Keratinocyte (primary cell): ENCODE measurements around the gene SECTM1. TPM values are rescaled to one million over a fixed set of nuclear protein-coding genes. Genes with fewer than 3 reads are reported as not detected.

ENCODE experiments used
- DNase-seq: peaks from one replicate; pipeline ENCODE4 v3.0.0-alpha.2; 2011; ENCODE audit warnings: low read depth, missing footprints, low spot score
- FAIRE-seq: peaks from 2 replicates; lab custom pipeline; 2011; peaks lifted over from hg19 to GRCh38; lab: Jason Lieb, UNC
- H2AFZ ChIP-seq: 2 replicates; pipeline ENCODE4 v1.6.0; 2012; ENCODE audit warnings: low read length, control low read depth, inconsistent platforms; ENCODE audit not compliant: control insufficient read depth
- H3K27ac ChIP-seq: 2 replicates; pipeline ENCODE4 v1.5.1; 2011; ENCODE audit warnings: low read length; ENCODE audit not compliant: control insufficient read depth, insufficient read depth
- H3K27me3 ChIP-seq: 3 replicates; pipeline ENCODE4 v1.6.0; 2011; ENCODE audit warnings: low read length; ENCODE audit not compliant: control insufficient read depth, insufficient read depth; ENCODE audit errors: extremely low read depth
- H3K36me3 ChIP-seq, 2 experiments: 2 replicates in 1 of 2; 3 replicates in 1 of 2; pipeline ENCODE4 v1.5.1; 2011; ENCODE audit warnings: low read length in 2 of 2, mild to moderate bottlenecking in 1 of 2; ENCODE audit not compliant: control insufficient read depth in 2 of 2, insufficient read depth in 2 of 2; ENCODE audit errors: extremely low read depth in 1 of 2
- H3K4me1 ChIP-seq: 3 replicates; pipeline ENCODE4 v1.5.1; 2011; ENCODE audit warnings: low read length; ENCODE audit not compliant: control insufficient read depth, insufficient read depth; ENCODE audit errors: extremely low read depth
- H3K4me2 ChIP-seq: 3 replicates; pipeline ENCODE4 v1.6.0; 2011; ENCODE audit warnings: low read depth, low read length; ENCODE audit not compliant: control insufficient read depth, insufficient read depth; ENCODE audit errors: extremely low read depth
- H3K4me3 ChIP-seq, 3 experiments: fragments of 200-600 bp in 1 of 3; sonication (generic) in 1 of 3; 2 replicates in 2 of 3; 3 replicates in 1 of 3; pipeline ENCODE4 v1.5.1; 2011 to 2016; ENCODE audit warnings: low read length in 3 of 3, mild to moderate bottlenecking in 3 of 3, control low read depth in 2 of 3, inconsistent platforms in 1 of 3, low read depth in 1 of 3, mixed read lengths in 1 of 3, mixed run types in 1 of 3, moderate library complexity in 1 of 3; ENCODE audit not compliant: control insufficient read depth in 2 of 3, insufficient read depth in 2 of 3; ENCODE audit errors: extremely low read depth in 1 of 3
- H3K79me2 ChIP-seq: 2 replicates; pipeline ENCODE4 v1.6.0; 2012; ENCODE audit warnings: low read length; ENCODE audit not compliant: control insufficient read depth, insufficient read depth
- H3K9ac ChIP-seq: 3 replicates; pipeline ENCODE4 v1.6.0; 2011; ENCODE audit warnings: low read length; ENCODE audit not compliant: control insufficient read depth, insufficient read depth; ENCODE audit errors: extremely low read depth
- H3K9me1 ChIP-seq: 3 replicates; pipeline ENCODE4 v1.6.0; 2011; ENCODE audit warnings: low read length; ENCODE audit not compliant: control insufficient read depth, insufficient read depth; ENCODE audit errors: extremely low read depth
- H3K9me3 ChIP-seq: 2 replicates; pipeline ENCODE4 v1.5.1; 2012; ENCODE audit warnings: low read depth, low read length; ENCODE audit not compliant: control insufficient read depth
- H4K20me1 ChIP-seq: 3 replicates; pipeline ENCODE4 v1.6.0; 2011; ENCODE audit warnings: low read length; ENCODE audit not compliant: control insufficient read depth, insufficient read depth; ENCODE audit errors: extremely low read depth
- EZH2 ChIP-seq: IDR thresholded peaks from one replicate; pipeline ENCODE4 v1.6.1; 2012; ENCODE audit warnings: inconsistent platforms, mild to moderate bottlenecking, low read length, moderate library complexity
- dilution Hi-C: fragments of 300-500 bp; cut with MboI; formaldehyde crosslinking; loops from one replicate; pipeline ENCODE4 v1.7.0; 2020; ENCODE audit warnings: low sequenced_read_pairs; ENCODE audit not compliant: extremely low pct_ligation_motif_present
- polyA plus RNA-seq, 5 experiments: library from polyadenylated mRNA; depleted of rRNA in 3 of 5; stranded (reverse) in 3 of 5; stranded (forward) in 1 of 5; unstranded in 1 of 5; fragments of >200 nt; gene quantifications; 1 replicate in 1 of 5; 2 replicates in 3 of 5; 3 replicates in 1 of 5; pipeline versions ENCODE4 v1.2.1 to v1.2.3, GENCODE V29; 2011 to 2012; ENCODE audit warnings: missing spikeins in 2 of 5, low read depth in 1 of 5, low replicate concordance in 1 of 5
- TF ChIP-seq, protein P1 (sequence below), 3 experiments: IDR thresholded peaks in 1 of 3; conservative IDR thresholded peaks in 1 of 3; optimal IDR thresholded peaks in 1 of 3; 2 replicates in 2 of 3; 3 replicates in 1 of 3; pipeline versions ENCODE3 to v1.5.1; 2011; ENCODE audit warnings: low read length in 3 of 3, mild to moderate bottlenecking in 3 of 3, moderate library complexity in 2 of 3, control low read depth in 1 of 3, inconsistent platforms in 1 of 3; ENCODE audit not compliant: insufficient read depth in 2 of 3; ENCODE audit errors: extremely low read depth in 1 of 3

The SECTM1 gene
- polyA plus RNA-seq, 1 donor (not counting 4 experiments of a cell fraction or from before 2014, with no cell fraction given): 2.0 TPM

- Histone ChIP-seq H3K4me3 (no peak overlapping the region), H3K4me2 (no peak overlapping the region), H3K4me1 (no peaks in the 10 kb centered on the region), H3K9me3 (peaks cover 15% of the 10 kb centered on the region), H4K20me1 (no peaks in the 10 kb centered on the region), H3K79me2 (no peaks in the 10 kb centered on the region), H3K9ac (no peak overlapping the region), H3K27me3 (peaks cover 61% of the 10 kb centered on the region), H2AFZ (no peak overlapping the region), H3K36me3 (no peaks in the 10 kb centered on the region), H3K9me1 (no peaks in the 10 kb centered on the region), H3K27ac (no peak overlapping the region)
- dilution Hi-C loops: no loop called here
- TF ChIP-seq EZH2: peak; percentile 4
- TF ChIP-seq, protein P1, sequence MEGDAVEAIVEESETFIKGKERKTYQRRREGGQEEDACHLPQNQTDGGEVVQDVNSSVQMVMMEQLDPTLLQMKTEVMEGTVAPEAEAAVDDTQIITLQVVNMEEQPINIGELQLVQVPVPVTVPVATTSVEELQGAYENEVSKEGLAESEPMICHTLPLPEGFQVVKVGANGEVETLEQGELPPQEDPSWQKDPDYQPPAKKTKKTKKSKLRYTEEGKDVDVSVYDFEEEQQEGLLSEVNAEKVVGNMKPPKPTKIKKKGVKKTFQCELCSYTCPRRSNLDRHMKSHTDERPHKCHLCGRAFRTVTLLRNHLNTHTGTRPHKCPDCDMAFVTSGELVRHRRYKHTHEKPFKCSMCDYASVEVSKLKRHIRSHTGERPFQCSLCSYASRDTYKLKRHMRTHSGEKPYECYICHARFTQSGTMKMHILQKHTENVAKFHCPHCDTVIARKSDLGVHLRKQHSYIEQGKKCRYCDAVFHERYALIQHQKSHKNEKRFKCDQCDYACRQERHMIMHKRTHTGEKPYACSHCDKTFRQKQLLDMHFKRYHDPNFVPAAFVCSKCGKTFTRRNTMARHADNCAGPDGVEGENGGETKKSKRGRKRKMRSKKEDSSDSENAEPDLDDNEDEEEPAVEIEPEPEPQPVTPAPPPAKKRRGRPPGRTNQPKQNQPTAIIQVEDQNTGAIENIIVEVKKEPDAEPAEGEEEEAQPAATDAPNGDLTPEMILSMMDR (optimal IDR thresholded peaks at IDR 0.05 in 1 of 3, IDR thresholded peaks at IDR 0.05 in 1 of 3, conservative IDR thresholded peaks at IDR 0.05 in 1 of 3; ENCODE audit: extremely low read depth in 1 of 3, insufficient read depth in 2 of 3, low read length in 3 of 3): no peak
- no peak for DNase-seq
- no peak for FAIRE-seq
These were observed 18.6 kb downstream of the SECTM1 start for GRCh38 chr17:82314727-82315605.

DNA sequence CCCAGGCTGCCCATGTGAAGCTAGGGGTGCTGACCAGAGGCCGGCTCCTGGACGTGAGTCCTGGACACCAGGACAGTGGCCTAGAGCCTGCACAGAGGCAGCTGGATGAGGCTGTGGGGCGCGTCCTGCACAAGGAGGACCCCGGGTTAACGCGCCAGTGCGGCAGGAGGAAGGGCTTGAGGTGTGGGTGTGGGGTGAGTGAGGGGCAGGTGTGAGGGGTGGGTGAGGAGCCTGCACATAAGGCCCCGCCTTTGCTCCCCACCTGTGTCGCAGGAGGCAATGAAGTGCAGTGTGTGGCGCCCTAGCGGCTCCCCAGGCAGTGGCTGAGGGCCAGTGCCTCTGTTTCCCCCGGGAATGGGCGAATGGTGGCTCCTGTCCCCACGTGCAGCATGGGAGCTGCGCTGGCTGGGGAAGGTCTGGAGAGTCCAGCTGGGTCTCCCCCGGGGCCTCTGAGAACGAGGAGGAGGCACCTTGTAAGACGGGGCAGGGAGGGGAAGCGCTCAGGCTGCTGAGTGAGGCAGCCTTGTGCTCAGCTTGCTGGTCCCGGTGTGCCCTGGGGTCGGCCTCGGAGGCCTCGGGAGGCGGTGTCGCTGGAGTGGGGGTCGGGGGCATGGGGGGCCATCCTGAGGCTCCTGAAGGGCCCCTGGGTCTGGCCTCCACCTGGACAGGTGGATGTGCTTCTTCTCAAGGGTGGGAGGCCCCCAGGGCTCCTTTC, 19.4 kb downstream of the SECTM1 start:
- Histone ChIP-seq H3K9me3 (peaks cover 10% of the 10 kb centered on the region), H3K4me2 (no peak overlapping the region), H4K20me1 (no peaks in the 10 kb centered on the region), H3K4me3 (no peak overlapping the region), H2AFZ (no peak overlapping the region), H3K9me1 (no peaks in the 10 kb centered on the region), H3K27ac (no peak overlapping the region), H3K36me3 (no peaks in the 10 kb centered on the region), H3K79me2 (no peaks in the 10 kb centered on the region), H3K4me1 (no peaks in the 10 kb centered on the region), H3K9ac (no peak overlapping the region), H3K27me3 (peaks cover 64% of the 10 kb centered on the region)
- no peak for DNase-seq
- no peak for FAIRE-seq
- dilution Hi-C loops: no loop called here
- no peak for TF ChIP-seq EZH2
- TF ChIP-seq, protein P1 (optimal IDR thresholded peaks at IDR 0.05 in 1 of 3, IDR thresholded peaks at IDR 0.05 in 1 of 3, conservative IDR thresholded peaks at IDR 0.05 in 1 of 3; ENCODE audit: extremely low read depth in 1 of 3, insufficient read depth in 2 of 3, low read length in 3 of 3): no peak
